GM19395 (cell line): ENCODE measurements around the gene TMEM184B.

Experiments used
- ATAC-seq: cut with Tn5 transposase; IDR thresholded peaks from one replicate; pipeline ENCODE4 v1.9.1; 2021; ENCODE audit warnings: mild to moderate bottlenecking, moderate library complexity; ENCODE audit not compliant: unreplicated experiment

The TMEM184B gene

GRCh38 chr22:38228326-38228872 is 44.4 kb downstream of the TMEM184B start:
- ATAC-seq: no peak

- no peak for ATAC-seq
These were observed 45.8 kb downstream of the TMEM184B start for GRCh38 chr22:38226853-38227649.

- no peak for ATAC-seq
These were observed 49.4 kb downstream of the TMEM184B start for GRCh38 chr22:38223289-38223960.

GRCh38 chr22:38222797-38223119 is 50.1 kb downstream of the TMEM184B start:
- ATAC-seq: no peak

GRCh38 chr22:38221908-38222796 is 50.7 kb downstream of the TMEM184B start:
- ATAC-seq: no peak

- no peak for ATAC-seq
These were observed 51.4 kb downstream of the TMEM184B start for GRCh38 chr22:38221407-38221806.

GRCh38 chr22:38220653-38221386 is 52.0 kb downstream of the TMEM184B start:
- ATAC-seq: no peak

GRCh38 chr22:38220163-38220562 is 52.6 kb downstream of the TMEM184B start:
- no peak for ATAC-seq

- ATAC-seq: no peak
These were observed 53.2 kb downstream of the TMEM184B start for GRCh38 chr22:38219632-38220031.

- no peak for ATAC-seq
These were observed 53.9 kb downstream of the TMEM184B start for GRCh38 chr22:38218661-38219622.

- ATAC-seq: no peak
These were observed 57.4 kb downstream of the TMEM184B start for GRCh38 chr22:38215156-38216038.

GRCh38 chr22:38214302-38215056 is 58.3 kb downstream of the TMEM184B start:
- ATAC-seq: no peak

- no peak for ATAC-seq
These were observed 58.9 kb downstream of the TMEM184B start for GRCh38 chr22:38213990-38214301.

- no peak for ATAC-seq
These were observed 59.4 kb downstream of the TMEM184B start for GRCh38 chr22:38213319-38213989.

- no peak for ATAC-seq
These were observed 60.4 kb downstream of the TMEM184B start for GRCh38 chr22:38212442-38212841.

GRCh38 chr22:38211556-38211955 is 61.3 kb downstream of the TMEM184B start:
- ATAC-seq: no peak

- ATAC-seq: no peak
These were observed 64.2 kb downstream of the TMEM184B start for GRCh38 chr22:38208551-38208968.
